ENCODE results near the gene RFXAP.
A peak's percentile ranks its signal among the peaks of the same experiment; 100 is the strongest.
"Not testable (repeated sequence)": the region's sequence is repeated elsewhere in the genome, so short reads cannot be mapped to it uniquely, and the experiment has no call there.

Gene RFXAP, protein sequence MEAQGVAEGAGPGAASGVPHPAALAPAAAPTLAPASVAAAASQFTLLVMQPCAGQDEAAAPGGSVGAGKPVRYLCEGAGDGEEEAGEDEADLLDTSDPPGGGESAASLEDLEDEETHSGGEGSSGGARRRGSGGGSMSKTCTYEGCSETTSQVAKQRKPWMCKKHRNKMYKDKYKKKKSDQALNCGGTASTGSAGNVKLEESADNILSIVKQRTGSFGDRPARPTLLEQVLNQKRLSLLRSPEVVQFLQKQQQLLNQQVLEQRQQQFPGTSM

DNA sequence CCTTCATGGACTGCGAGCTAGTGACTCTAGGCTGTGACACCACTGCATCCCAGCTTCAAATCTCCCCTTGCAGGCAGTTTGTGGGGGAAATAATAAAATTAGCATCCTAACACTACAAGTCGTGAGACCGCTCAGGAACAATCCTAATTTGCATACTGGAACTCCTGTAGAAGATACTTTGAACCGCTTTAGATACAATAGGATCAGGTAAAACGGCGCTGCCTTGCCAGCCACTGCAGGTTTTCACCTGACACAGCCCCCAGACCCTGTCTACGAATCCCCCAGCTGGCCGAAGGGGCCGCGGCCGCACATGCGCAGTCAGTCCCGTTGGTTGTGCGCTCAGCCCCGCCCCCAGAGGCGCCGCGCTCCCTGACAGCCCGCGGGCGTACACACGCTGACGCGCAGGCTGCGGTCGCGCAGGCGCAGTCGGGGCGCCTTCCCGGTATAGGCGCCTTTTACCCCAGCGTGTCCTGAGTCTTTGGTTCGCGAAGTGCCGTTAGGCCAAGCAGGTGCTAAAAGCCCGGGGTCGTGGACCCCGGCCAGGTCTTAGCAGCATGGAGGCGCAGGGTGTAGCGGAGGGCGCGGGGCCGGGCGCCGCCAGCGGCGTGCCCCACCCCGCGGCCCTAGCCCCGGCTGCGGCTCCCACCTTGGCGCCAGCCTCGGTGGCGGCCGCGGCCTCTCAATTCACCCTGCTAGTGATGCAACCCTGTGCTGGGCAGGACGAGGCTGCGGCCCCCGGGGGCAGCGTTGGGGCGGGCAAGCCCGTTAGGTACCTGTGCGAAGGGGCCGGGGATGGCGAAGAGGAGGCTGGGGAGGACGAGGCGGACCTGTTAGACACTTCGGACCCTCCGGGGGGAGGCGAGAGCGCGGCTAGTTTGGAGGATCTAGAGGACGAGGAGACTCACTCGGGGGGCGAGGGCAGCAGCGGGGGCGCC lies at the start of gene RFXAP:
Gene RFXAP, plus strand, starts transcription at position 419 of the 935 bp plus-strand sequence. Its CDS starts 136 bp downstream, at position 555.
- DNase-seq (ENCODE audit: low read depth) = peak; percentile 90

DNA sequence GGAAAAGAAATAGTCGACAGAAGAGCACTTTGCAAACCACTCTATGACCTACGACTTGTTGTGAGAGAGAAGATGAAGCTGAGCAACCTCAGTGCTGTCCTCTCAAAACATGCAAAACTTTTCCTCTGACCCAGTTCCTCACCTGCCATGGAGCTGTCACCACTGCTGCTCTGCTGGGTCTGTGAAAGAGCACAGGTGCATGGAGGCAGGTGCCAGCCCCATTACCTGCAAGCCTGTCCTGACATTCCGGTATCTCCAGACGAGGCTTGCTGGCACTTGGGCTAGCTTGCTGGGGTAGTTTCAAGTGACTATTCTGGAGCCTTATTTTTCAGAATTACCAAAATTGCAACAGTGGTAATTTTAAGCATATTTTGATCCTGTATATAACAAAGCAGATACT lies 49.5 kb upstream of the RFXAP start:
- no peak for DNase-seq (ENCODE audit: low read depth)

DNA sequence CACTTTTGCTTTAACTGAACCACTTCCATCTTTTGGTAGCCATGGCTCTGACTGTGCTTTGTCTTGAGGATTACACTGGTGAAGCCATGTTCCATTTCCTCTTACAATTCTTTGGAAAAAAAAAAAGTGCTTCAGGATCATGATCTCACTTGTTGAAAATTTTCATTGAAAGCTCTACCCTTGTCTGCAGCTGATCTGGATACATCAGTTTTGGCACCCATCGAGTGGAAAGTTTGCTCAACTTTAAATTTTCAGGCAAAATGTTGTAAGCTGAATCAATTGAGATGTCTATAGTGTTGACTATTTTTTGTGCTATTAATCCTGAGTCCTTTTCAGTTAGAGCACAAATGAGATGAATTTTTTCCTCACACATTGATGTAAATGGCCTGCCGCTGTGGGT lies 48.3 kb upstream of the RFXAP start:
- DNase-seq (ENCODE audit: low read depth) = no peak

DNA sequence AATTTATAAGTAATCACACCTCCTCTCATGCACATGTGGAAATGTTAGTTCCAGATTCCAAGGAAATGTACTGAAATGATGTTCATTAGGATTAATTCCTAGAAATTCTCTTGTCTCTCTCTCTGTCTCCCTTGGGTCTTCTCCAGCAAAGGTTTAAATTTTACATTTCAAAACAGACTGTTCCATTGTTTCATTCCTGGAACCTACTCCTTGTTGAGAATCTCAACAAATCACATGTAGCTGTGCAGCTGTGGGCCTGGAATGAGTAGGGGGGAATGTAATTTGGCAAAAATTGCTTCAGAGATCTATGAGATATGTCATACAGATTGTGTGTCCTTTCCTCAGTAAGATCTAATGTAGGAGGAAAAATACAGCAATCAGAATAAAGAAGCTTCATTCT lies 46.2 kb upstream of the RFXAP start:
- no peak for DNase-seq (ENCODE audit: low read depth)

DNA sequence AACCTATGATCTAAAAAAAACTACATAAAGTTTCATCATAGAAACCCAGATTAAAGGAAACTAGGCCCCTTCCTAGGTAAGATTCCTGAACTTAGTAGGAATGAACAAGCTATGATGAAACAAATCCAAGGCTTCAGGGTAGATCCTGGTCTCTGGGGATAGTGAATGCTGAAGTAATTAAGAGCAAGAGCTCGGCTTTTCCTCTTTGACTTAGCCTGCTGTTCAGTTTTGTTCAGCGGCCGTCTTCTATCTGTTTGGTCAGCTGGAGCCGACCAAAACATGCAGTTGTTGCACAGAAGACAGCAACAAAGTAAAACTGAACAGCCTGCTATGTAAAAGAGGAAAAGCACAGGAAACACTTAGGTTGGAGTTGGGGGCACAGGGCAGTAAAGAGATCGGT lies 44.1 kb upstream of the RFXAP start:
- no peak for DNase-seq (ENCODE audit: low read depth)

DNA sequence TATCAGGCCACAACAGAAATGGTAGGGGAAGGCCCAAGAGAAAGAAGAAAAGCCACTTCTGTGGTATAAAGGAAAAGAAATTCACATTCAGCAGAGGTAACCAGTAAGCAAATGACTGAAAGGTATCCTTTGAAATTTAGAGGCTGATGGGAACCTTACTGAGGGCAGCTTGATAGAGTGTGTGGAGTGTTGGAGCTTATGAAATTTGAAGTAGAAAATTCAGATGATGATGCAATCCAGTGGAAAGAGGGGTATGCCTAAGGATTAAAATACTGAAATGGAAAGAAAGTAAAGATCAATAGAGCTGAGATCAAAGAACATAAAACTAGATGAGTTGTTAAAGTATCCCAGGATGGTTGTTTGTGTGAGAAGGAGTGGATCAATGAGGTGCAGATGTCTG lies 42.8 kb upstream of the RFXAP start:
- no peak for DNase-seq (ENCODE audit: low read depth)

DNA sequence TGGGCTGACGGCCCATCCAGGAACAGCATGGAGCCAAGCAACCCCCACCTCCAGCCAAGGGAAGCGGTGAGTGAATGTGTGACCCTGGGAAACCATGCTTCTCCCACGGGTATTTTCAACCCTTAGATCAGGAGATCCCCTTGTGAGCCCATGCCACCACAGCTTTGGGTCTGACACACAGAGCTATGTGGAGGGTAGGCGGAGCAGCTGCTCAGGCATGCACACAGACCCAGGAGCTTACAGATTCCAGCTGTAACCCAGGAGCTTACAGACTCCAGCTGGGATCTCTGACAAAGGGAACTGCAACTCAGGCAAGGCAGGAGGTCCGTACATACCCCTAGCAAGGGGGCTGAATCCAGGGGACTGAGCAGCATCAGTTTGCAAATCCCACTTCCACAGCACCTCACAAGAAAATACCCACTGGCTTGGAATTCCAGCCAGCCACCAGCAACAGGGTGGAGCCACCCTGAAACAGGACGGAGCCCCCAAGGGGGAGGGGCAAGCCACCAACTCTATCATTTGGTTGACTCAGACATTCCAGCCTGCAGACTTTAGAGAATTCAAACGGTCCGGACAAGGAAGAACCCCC lies 40.8 kb upstream of the RFXAP start:
- no peak for DNase-seq (ENCODE audit: low read depth)

DNA sequence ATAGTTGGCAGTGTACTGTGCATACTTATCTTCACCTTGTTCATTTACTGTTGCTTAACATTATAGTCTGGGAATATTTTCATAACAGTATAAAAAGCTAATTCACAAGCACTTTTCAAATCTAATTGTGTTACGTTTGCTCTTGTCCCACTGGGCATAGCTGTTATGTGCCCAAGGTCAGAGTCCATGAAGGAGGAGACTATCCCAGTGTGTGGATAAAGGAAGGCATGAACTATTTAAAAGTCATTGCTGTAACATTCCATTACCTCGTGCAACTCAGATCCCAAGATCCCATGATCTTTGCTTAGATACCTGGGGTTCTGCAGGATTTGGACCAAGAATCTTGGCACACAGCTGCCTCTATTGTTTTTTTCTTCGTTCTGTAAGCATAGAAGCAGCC lies 35.1 kb upstream of the RFXAP start:
- DNase-seq (ENCODE audit: low read depth) = no peak

DNA sequence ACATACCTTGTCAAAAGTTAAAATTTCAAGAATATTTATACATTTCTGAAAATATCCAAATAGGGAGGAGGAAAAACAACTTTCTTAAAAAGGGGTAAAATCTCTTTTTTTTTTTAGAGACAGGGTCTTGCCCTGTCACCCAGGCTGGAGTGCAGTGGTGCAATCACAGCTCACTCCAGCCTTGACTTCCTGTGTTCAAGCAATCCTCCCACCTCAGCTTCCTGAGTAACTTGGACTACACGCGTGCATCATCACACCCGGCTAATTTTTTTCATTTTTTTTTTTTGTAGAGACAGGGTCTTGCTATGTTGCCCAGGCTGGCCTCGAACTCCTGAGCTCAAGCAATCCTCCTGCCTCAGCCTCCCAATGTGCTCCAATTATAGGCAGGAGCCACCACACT lies 32.8 kb upstream of the RFXAP start:
- not testable (repeated sequence) for DNase-seq (ENCODE audit: low read depth)

DNA sequence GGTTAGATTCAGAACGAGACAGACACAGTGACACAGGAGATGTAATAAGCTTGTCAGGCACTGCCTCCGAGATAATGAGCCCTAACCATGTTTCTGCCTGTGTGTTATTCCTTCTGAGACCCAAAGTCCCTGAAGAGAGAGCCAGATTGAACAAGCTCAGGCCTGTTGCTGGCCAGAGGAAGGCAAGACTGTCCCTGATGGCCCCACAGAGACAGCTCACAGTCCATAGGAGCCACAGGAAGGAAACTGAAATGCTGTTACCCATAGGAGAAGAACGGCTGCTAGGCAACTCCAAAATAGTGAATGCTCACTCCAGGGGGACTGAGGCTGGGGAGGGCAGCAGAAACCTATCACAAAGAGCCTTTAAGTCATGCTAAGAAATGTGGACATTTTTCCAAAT lies 31.8 kb upstream of the RFXAP start:
- DNase-seq (ENCODE audit: low read depth) = no peak

DNA sequence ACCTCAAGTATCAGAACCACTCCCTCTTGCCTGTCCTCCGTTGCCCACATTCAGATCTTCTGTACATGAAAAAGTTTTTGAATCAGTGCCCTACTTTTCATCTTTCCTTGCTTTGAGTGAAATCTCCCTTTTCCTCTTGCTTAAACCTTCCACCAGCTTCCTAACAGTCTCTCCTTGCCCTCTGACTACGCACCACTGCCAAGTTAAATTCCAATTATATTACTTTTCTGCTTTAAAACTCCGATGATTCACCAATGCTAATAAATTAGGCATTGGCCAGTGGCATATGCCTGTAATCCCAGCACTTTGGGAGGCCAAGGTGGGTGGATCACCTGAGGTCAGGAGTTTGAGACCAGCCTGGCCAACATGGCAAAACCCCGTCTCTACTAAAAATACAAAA lies 30.7 kb upstream of the RFXAP start:
- no peak for DNase-seq (ENCODE audit: low read depth)

DNA sequence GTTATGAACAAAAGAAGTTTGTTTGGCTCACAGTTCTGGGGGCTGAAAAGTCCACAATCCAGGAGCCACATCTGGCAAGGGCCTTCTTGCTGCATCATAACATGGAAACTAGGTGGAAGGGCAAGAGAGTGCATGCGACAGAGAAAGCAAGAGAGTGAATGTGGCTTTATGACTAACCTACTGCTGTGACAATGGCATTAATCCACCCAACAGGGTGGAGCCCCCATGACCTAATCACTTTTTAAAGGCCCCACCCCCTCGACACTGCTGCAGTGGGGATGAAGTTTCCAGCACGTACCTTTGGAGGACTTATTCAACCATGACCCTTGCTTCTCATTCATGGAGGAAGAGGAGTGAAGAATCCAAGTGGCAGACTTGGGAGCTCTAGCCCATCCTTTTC lies 30.0 kb upstream of the RFXAP start:
- DNase-seq (ENCODE audit: low read depth) = no peak

DNA sequence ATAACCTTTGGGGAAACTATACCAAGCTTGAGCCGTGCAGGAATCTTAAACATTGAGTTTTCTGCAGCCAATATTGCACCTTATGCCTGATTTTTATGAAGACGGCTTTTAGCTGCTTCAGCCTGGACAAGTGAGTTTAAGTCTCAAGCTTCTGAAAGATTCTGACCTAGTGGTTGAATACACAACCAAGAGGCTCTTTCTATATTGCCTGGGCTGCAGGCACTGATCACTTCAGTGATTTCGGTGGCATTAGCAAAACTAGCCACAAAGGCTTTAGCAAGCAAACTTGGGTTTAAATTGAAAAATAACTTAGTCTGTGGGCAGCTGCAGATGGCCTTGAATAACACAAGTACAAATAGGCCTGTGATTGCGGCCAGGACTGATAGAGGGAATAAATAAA lies 29.3 kb upstream of the RFXAP start:
- no peak for DNase-seq (ENCODE audit: low read depth)

DNA sequence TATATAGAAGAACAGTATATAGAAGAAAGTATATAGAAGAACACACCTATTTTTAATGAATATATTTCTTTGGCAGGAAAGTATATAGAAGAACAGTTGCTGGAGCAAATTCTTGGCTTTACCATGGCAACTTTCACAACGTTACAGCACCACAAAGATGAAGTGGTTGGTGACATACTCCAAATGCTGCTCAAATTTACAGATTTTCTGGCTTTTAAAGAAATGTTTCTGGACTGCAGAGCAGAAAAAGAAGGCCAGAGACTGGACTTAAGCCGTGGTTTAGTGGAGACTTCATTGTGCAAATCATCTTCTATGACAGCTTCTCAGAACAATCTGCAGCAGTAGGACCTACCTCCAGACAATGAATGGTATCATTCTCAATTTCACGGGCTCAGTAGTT lies 24.3 kb upstream of the RFXAP start:
- DNase-seq (ENCODE audit: low read depth) = no peak

DNA sequence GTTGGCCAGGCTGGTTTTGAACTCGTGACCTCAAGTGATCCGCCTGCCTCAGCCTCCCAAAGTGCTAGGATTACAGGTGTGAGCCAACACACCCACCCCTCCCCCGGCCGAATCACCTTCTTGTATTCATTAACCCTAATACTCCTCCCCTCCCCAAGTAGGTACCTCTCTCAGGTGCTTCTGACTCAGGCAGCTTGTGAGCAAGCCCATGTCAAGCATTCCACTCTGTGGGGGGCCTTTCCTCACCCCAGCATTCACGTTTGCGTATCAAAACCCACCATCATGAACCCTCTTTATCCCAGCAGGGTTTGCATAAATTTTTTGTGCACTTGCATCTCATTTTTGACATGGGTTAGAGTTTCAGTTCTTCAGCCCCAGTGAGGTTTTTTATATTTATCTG lies 23.6 kb upstream of the RFXAP start:
- no peak for DNase-seq (ENCODE audit: low read depth)

DNA sequence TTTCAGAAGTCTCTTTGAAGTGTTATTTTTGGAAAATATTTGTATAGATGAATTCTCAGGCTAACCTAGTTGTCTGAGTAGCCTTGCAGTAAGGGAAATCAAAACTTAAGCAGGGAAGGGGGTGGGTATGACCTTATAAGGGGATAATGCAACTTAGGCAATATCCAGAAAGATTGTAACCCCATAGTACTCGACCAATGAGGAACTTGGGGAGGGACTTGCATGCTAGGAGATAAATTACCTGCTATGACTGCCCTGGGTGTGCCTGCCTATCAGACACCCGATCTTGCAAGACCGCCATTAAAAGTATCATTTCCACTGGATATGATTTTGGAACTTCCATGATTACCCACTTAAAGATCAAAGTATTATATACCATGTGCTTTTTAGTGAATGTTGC lies 23.0 kb upstream of the RFXAP start:
- DNase-seq (ENCODE audit: low read depth) = no peak

DNA sequence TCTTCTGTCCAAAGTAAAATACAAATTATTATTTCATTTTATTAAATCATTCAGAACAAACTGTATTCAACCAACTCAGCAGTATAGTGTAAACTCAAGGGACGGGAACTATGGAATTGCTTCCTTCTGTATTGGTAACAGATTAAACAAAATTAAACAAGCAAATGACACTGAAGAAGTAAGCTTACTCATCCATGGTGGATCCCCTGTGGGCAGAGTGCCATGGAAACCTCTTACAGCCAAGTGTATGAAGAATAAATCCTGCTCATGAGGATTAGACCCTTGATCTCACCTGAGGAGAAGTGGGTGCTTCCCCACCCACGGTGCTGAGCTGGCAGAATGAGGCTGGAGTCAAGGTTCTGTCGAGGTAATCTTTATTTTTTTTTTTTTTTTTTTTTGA lies 18.0 kb upstream of the RFXAP start:
- no peak for DNase-seq (ENCODE audit: low read depth)

DNA sequence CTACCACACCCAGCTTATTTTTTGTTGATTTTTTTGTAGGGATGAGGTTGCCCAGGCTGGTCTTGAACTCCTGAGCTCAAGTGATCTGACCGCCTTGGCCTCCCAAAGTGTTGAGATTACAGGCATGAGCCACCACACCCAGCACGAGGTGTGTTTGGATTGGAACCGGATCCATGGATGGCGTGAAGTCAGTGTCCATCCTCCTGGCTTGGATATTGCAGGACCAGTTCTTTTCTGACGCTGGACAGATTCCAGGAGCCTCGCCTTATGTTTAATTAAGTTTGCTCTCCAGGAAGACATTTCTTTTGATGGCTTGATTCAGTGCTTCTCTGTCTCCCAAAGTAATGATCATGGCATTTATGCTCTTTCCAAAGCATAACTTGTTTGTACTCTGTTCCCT lies 14.4 kb upstream of the RFXAP start:
- no peak for DNase-seq (ENCODE audit: low read depth)

DNA sequence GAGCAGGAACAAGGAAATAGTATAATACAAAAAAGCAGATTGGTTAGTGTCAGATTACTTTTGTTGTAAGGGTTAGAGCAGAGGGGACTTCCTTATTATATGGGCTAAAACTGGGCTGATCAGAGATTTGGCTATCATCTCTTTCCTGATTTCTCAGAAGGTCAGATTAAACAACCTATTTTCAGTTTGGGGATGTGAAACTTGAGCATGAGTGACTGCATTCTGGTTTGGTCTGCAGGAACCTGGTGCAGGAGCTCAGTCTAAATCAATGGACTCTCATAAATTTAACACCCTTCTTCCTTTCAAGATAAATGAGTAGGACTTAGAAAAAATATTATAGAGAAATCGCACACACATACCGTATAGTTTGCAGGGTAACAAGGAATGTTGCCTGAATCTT lies 12.9 kb upstream of the RFXAP start:
- DNase-seq (ENCODE audit: low read depth) = no peak

DNA sequence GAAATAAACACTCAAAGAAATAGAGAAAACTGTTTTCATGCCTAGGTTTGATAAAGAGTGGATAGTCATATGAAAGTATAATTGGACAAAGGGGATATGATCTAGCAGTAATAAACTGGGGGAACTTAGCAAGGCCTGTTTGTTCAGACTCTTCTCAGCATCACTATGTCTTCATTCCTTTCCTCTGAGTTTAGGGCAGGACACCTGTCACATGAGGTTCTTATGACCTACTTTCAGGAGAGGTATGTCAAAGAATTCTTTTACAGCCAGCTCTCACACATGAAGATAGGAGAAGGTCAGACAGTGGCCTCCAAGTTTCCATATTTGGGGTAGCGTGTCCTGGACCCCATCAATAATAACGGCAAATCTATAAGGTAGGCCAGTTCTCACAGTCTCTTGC lies 11.4 kb upstream of the RFXAP start:
- no peak for DNase-seq (ENCODE audit: low read depth)

DNA sequence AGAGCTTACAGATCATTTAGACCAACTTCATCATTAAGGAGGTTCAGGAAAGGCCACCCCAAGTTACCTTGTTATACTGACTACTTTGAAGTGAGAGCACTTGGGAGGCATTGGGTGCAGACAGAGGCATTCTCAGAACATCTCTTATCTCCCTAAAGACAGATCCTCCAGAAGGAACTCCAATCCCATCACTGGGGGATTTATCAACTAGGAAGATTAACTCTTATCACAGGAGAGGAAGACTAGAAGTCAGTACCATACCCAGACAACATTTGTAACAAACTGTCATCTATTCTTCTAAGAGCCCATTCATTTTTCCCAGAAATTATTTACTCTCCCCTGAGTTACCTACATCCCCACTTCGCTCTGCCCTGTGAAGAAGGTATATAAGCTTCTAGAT lies 5.8 kb upstream of the RFXAP start:
- no peak for DNase-seq (ENCODE audit: low read depth)

DNA sequence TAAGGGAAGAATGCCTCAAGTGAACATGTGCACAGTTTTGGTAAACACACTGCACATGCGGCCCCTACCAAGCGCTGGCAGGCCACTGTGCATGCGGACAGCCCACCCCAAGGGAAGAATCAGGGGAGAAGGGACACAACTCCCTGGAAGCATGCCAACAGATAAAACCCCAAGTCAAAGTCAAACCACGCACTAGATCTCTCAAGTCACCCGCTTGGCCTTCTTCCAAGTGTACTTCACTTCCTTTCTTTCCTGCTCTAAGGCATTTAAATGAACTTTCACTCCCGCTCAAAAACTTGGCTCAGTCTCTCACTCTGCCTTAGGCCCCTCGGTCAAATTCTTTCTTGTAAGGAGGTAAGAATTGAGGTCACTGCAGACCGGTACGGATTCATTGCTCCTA lies 4.6 kb upstream of the RFXAP start:
- no peak for DNase-seq (ENCODE audit: low read depth)

DNA sequence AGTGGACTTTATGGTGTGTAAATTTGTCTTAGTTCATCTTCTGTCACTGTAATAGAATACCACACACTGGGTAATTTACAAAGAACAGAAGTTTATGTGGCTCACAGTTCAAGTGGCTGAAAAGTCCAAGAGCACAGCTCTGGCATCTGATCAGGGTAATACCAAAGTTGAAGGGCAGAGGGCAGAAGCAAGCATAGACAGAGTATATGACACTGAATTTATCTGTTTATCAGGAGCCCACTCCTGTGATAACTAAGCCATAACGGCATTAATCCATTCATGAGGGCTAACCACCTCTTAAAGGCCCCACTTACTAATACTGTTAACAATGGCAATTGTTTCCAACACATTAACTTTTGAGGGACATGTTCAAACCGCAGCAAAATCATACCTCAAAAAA lies 4.0 kb upstream of the RFXAP start:
- no peak for DNase-seq (ENCODE audit: low read depth)
